Endothelial cell of umbilical vein (primary cell): ENCODE measurements around the gene RPGRIP1L. TPM values are rescaled to one million over a fixed set of nuclear protein-coding genes. Genes with fewer than 3 reads are reported as not detected.

Source experiments
- BruUV-seq: library from RNA; stranded (reverse); fragments of 400-500 nt; replicated peaks from 2 replicates; lab custom pipeline; 2021; lab: Mats Ljungman, UMichigan
- CTCF ChIA-PET: fragments of 300-600, 350-600 bp; sonication (Branson Sonifier 250); formaldehyde crosslinking; loops from one replicate; lab custom pipeline; 2021; ENCODE audit warnings: antibody characterized with exemption, inconsistent platforms; lab: Charles Lee
- POLR2A ChIA-PET: fragments of 300-600, 350-600 bp; sonication (Branson Sonifier 250); formaldehyde crosslinking; loops from one replicate; lab custom pipeline; 2021; ENCODE audit warnings: antibody characterized with exemption, inconsistent platforms; lab: Charles Lee
- DNase-seq: peaks from one replicate; pipeline ENCODE4 v3.0.0-alpha.2; 2011; ENCODE audit warnings: low read depth, low spot score
- FAIRE-seq: peaks from 2 replicates; lab custom pipeline; 2011; peaks lifted over from hg19 to GRCh38; lab: Jason Lieb, UNC
- H2AFZ ChIP-seq: 2 replicates; pipeline ENCODE4 v1.6.0; 2012; ENCODE audit warnings: low read depth, low read length, control low read depth, inconsistent platforms
- H3K27ac ChIP-seq: 2 replicates; pipeline ENCODE4 v1.5.1; 2011; ENCODE audit warnings: low read depth, mild to moderate bottlenecking, control low read depth, low read length, moderate library complexity; ENCODE audit not compliant: insufficient read depth
- H3K27me3 ChIP-seq, 2 experiments: 2 replicates each; pipeline versions ENCODE4 v1.6.0 to v1.6.1; 2011; ENCODE audit warnings: low read length in 2 of 2, mixed read lengths in 1 of 2; ENCODE audit not compliant: control insufficient read depth in 2 of 2, insufficient read depth in 2 of 2
- H3K36me3 ChIP-seq, 2 experiments: 2 replicates in 1 of 2; 3 replicates in 1 of 2; pipeline ENCODE4 v1.5.1; 2011; ENCODE audit warnings: low read length in 2 of 2, mild to moderate bottlenecking in 1 of 2, moderate library complexity in 1 of 2; ENCODE audit not compliant: control insufficient read depth in 2 of 2, insufficient read depth in 2 of 2; ENCODE audit errors: extremely low read depth in 1 of 2
- H3K4me1 ChIP-seq: 3 replicates; pipeline ENCODE4 v1.5.1; 2011; ENCODE audit warnings: mild to moderate bottlenecking, low read length; ENCODE audit not compliant: control insufficient read depth, insufficient read depth; ENCODE audit errors: extremely low read depth
- H3K4me2 ChIP-seq: 2 replicates; pipeline ENCODE4 v1.6.1; 2011; ENCODE audit warnings: low read length, control low read depth, mixed read lengths; ENCODE audit not compliant: insufficient read depth
- H3K4me3 ChIP-seq, 3 experiments: fragments of 200-600 bp in 1 of 3; sonication (generic), shearing (Covaris generic) in 1 of 3; replicated peaks in 1 of 3; 2 replicates each; pipeline ENCODE4 v1.5.1; 2011 to 2016; ENCODE audit warnings: control low read depth in 3 of 3, low read length in 3 of 3, mild to moderate bottlenecking in 2 of 3, inconsistent platforms in 1 of 3, low read depth in 1 of 3, moderate library complexity in 1 of 3; ENCODE audit not compliant: insufficient read depth in 1 of 3
- H3K79me2 ChIP-seq: 2 replicates; pipeline ENCODE4 v1.6.0; 2012; ENCODE audit warnings: low read length, inconsistent platforms; ENCODE audit not compliant: control insufficient read depth, insufficient read depth
- H3K9ac ChIP-seq: replicated peaks from 2 replicates; pipeline ENCODE3; 2011; ENCODE audit warnings: low read length, control low read depth; ENCODE audit not compliant: insufficient read depth; ENCODE audit errors: extremely low read depth
- H3K9me1 ChIP-seq: replicated peaks from 3 replicates; pipeline ENCODE4 v1.6.0; 2011; ENCODE audit warnings: mild to moderate bottlenecking, low read length; ENCODE audit not compliant: control insufficient read depth, insufficient read depth; ENCODE audit errors: extremely low read depth
- H3K9me3 ChIP-seq: replicated peaks from 2 replicates; pipeline ENCODE4 v1.5.1; 2012; ENCODE audit warnings: low read length, inconsistent platforms; ENCODE audit not compliant: control insufficient read depth, insufficient read depth
- H4K20me1 ChIP-seq: replicated peaks from 2 replicates; pipeline ENCODE3; 2011; ENCODE audit warnings: mild to moderate bottlenecking, low read length; ENCODE audit not compliant: control insufficient read depth, insufficient read depth; ENCODE audit errors: extremely low read depth
- EZH2 ChIP-seq: IDR thresholded peaks from 2 replicates; pipeline ENCODE4 v1.6.1; 2012; ENCODE audit warnings: borderline replicate concordance, low read depth, mild to moderate bottlenecking, moderate library complexity, low read length, inconsistent platforms; ENCODE audit not compliant: severe bottlenecking
- FOS ChIP-seq: IDR thresholded peaks from 2 replicates; pipeline ENCODE4 v1.6.1; 2011; ENCODE audit warnings: mild to moderate bottlenecking, low read length, moderate library complexity, borderline replicate concordance; ENCODE audit not compliant: insufficient read depth
- GATA2 ChIP-seq: IDR thresholded peaks from 2 replicates; pipeline ENCODE4 v1.7.0; 2011; ENCODE audit warnings: low read depth, mild to moderate bottlenecking, moderate library complexity, mixed read lengths, low read length; ENCODE audit not compliant: insufficient read length, insufficient read depth
- JUN ChIP-seq: IDR thresholded peaks from 2 replicates; pipeline ENCODE4 v1.6.1; 2011; ENCODE audit warnings: borderline replicate concordance, low read depth; ENCODE audit not compliant: insufficient read length, insufficient read depth
- MYC ChIP-seq: IDR thresholded peaks from one replicate; pipeline ENCODE4 v1.6.1; 2011; ENCODE audit warnings: mild to moderate bottlenecking, low read depth, low read length
- POLR2A ChIP-seq: IDR thresholded peaks from 2 replicates; pipeline ENCODE4 v1.6.1; 2012; ENCODE audit warnings: low read depth, mild to moderate bottlenecking, control low read depth, low read length
- POLR2AphosphoS5 ChIP-seq: IDR thresholded peaks from 2 replicates; pipeline ENCODE4 v1.6.1; 2012; ENCODE audit warnings: low read depth, mild to moderate bottlenecking, control low read depth, low read length, moderate library complexity; ENCODE audit not compliant: insufficient read depth
- dilution Hi-C: fragments of 300-500 bp; cut with MboI; formaldehyde crosslinking; loops from one replicate; pipeline ENCODE4 v1.15.0; 2019; ENCODE audit warnings: low sequenced_read_pairs; ENCODE audit not compliant: extremely low pct_ligation_motif_present
- intact Hi-C: fragments of 100-400 bp; cut with micrococcal nuclease; formaldehyde crosslinking; loops from one replicate; pipeline ENCODE4 v1.10.0; 2022
- polyA plus RNA-seq, 4 experiments: library from polyadenylated mRNA; depleted of rRNA in 3 of 4; stranded (reverse) in 3 of 4; unstranded in 1 of 4; fragments of >200 nt; gene quantifications; 2 replicates each; pipeline versions ENCODE4 v1.2.1 to v1.2.3, GENCODE V29; 2011 to 2012; ENCODE audit warnings: missing spikeins in 1 of 4
- total RNA-seq: library from RNA; stranded (reverse); gene quantifications from 2 replicates; pipeline ENCODE4 v1.2.3, GENCODE V29; 2021
- TF ChIP-seq, protein P1 (sequence below), 2 donors: IDR thresholded peaks; 1 replicate in 1 of 2; 2 replicates in 1 of 2; pipeline ENCODE4 v1.5.1; 2011; ENCODE audit warnings: low read length in 2 of 2, mild to moderate bottlenecking in 2 of 2, moderate library complexity in 2 of 2, control low read depth in 1 of 2, inconsistent platforms in 1 of 2, low read depth in 1 of 2; ENCODE audit not compliant: insufficient read depth in 1 of 2; ENCODE audit errors: extremely low read depth in 1 of 2
- TF ChIP-seq, protein P2 (sequence below): IDR thresholded peaks from 2 replicates; pipeline ENCODE4 v1.6.1; 2011; ENCODE audit not compliant: insufficient read depth, insufficient read length

The RPGRIP1L gene
- total and polyA plus RNA-seq, 2 donors (not counting 3 experiments of a cell fraction or from before 2014, with no cell fraction given) = 3.2 to 13.2 TPM

DNA sequence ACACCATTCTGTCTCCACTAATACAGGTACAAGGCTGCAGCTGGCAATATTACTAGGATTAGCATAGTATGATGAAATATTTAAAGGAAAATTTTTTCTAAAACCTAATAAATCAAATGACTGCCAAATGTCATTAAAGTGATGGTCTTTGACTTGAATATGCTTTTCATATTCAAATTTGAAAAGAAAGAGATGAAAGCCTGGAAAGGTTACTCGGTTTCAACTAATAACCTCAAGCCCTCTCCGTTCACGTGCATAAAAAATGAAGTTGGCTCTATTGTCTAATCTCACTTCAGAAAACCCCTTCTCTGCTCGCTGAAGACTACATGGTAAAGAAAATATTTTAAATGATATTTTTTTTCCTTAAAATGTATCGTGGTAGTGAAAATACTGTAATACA, 83.2 kb downstream of the RPGRIP1L start:
- TF ChIP-seq JUN (no peak), GATA2 (no peak), EZH2 (no peak)
- TF ChIP-seq, protein P1, sequence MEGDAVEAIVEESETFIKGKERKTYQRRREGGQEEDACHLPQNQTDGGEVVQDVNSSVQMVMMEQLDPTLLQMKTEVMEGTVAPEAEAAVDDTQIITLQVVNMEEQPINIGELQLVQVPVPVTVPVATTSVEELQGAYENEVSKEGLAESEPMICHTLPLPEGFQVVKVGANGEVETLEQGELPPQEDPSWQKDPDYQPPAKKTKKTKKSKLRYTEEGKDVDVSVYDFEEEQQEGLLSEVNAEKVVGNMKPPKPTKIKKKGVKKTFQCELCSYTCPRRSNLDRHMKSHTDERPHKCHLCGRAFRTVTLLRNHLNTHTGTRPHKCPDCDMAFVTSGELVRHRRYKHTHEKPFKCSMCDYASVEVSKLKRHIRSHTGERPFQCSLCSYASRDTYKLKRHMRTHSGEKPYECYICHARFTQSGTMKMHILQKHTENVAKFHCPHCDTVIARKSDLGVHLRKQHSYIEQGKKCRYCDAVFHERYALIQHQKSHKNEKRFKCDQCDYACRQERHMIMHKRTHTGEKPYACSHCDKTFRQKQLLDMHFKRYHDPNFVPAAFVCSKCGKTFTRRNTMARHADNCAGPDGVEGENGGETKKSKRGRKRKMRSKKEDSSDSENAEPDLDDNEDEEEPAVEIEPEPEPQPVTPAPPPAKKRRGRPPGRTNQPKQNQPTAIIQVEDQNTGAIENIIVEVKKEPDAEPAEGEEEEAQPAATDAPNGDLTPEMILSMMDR (IDR thresholded peaks at IDR 0.05; ENCODE audit: extremely low read depth in 1 of 2, insufficient read depth in 1 of 2, low read depth in 1 of 2, low read length in 2 of 2) = no peak
- POLR2A ChIA-PET = no interaction called here
- no peaks in the 10 kb centered on the region for H3K27me3 ChIP-seq
- H3K4me1 ChIP-seq = no peaks in the 10 kb centered on the region
- FAIRE-seq (no peak), DNase-seq (no peak)
- H4K20me1 ChIP-seq = no peaks in the 10 kb centered on the region
- dilution Hi-C loops = no loop called here
- H3K4me2 ChIP-seq = no peak overlapping the region
- H3K36me3 ChIP-seq = no peaks in the 10 kb centered on the region
- H3K9me1 ChIP-seq = no peaks in the 10 kb centered on the region
- H3K9ac ChIP-seq = no peak overlapping the region
- BruUV-seq = no TSS peak
- no peak overlapping the region for H3K4me3 ChIP-seq
- CTCF ChIA-PET = interaction anchor here (0.7 kb wide), 1 partner anchor 11 kb away, joined by 3 read pairs; no protein-coding TSS in a partner anchor
- no peaks in the 10 kb centered on the region for H3K9me3 ChIP-seq
- intact Hi-C loops = no loop called here
- H3K79me2 ChIP-seq = no peaks in the 10 kb centered on the region
- no peak overlapping the region for H2AFZ ChIP-seq
- no peak overlapping the region for H3K27ac ChIP-seq

GRCh38 chr16:53619235-53619634, 84.4 kb downstream of the RPGRIP1L start:
- Histone ChIP-seq H3K27ac (no peak overlapping the region), H3K27me3 (no peaks in the 10 kb centered on the region), H3K4me3 (no peak overlapping the region), H3K4me1 (peaks cover 2% of the 10 kb centered on the region), H3K9ac (no peak overlapping the region), H3K9me1 (no peaks in the 10 kb centered on the region), H3K36me3 (no peaks in the 10 kb centered on the region), H3K9me3 (no peaks in the 10 kb centered on the region), H4K20me1 (no peaks in the 10 kb centered on the region), H2AFZ (no peak overlapping the region), H3K4me2 (no peak overlapping the region), H3K79me2 (no peaks in the 10 kb centered on the region)
- BruUV-seq = no TSS peak
- CTCF ChIA-PET = no interaction called here
- POLR2A ChIA-PET = no interaction called here
- intact Hi-C loops = no loop called here
- DNase-seq (no peak), FAIRE-seq (no peak)
- TF ChIP-seq FOS = no peak
- no peak for TF ChIP-seq JUN
- TF ChIP-seq MYC = no peak
- TF ChIP-seq, protein P1 (IDR thresholded peaks at IDR 0.05; ENCODE audit: extremely low read depth in 1 of 2, insufficient read depth in 1 of 2, low read depth in 1 of 2, low read length in 2 of 2) = no peak
- TF ChIP-seq GATA2 = no peak
- TF ChIP-seq, protein P2, sequence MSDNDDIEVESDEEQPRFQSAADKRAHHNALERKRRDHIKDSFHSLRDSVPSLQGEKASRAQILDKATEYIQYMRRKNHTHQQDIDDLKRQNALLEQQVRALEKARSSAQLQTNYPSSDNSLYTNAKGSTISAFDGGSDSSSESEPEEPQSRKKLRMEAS = no peak
- TF ChIP-seq POLR2AphosphoS5 = no peak
- no peak for TF ChIP-seq POLR2A
- no peak for TF ChIP-seq EZH2
- dilution Hi-C loops = no loop called here
